GM12872 (cell line): ENCODE results near the gene DOCK1.

ENCODE experiments used
- CTCF ChIP-seq: IDR thresholded peaks from 3 replicates; pipeline ENCODE4 v1.5.1; 2011; ENCODE audit warnings: low read depth, mild to moderate bottlenecking, low read length, moderate library complexity; ENCODE audit not compliant: insufficient read depth

DOCK1 gene

GRCh38 chr10:127115100-127115499 lies 209.9 kb downstream of the DOCK1 start:
- no peak for TF ChIP-seq CTCF

- TF ChIP-seq CTCF, result no peak
Observed at GRCh38 chr10:127117125-127117524, 211.9 kb downstream of the DOCK1 start.

- no peak for TF ChIP-seq CTCF
Observed at GRCh38 chr10:127118034-127118433, 212.8 kb downstream of the DOCK1 start.

GRCh38 chr10:127119936-127120335 lies 214.7 kb downstream of the DOCK1 start:
- TF ChIP-seq CTCF, result no peak

GRCh38 chr10:127122831-127123230 lies 217.6 kb downstream of the DOCK1 start:
- no peak for TF ChIP-seq CTCF

- no peak for TF ChIP-seq CTCF
Observed at GRCh38 chr10:127123626-127124025, 218.4 kb downstream of the DOCK1 start.

GRCh38 chr10:127125331-127125730 lies 220.1 kb downstream of the DOCK1 start:
- TF ChIP-seq CTCF, result no peak

- TF ChIP-seq CTCF, result no peak
Observed at GRCh38 chr10:127127822-127128221, 222.6 kb downstream of the DOCK1 start.
